ENCODE measurements around the gene TGFBR3.

GRCh38 chr1:91928026-91928425 lies 42.1 kb upstream of the TGFBR3 start:
- TF ChIP-seq CTCF (IDR thresholded peaks at IDR 0.05), result no peak
- TF ChIP-seq POLR2A (IDR thresholded peaks at IDR 0.05), result no peak
